GM20000 (cell line): ENCODE measurements around the gene MSMB.

Experiments
- DNase-seq: peaks from one replicate; pipeline ENCODE4 v3.0.0; 2012; ENCODE audit warnings: low spot score
- CTCF ChIP-seq: IDR thresholded peaks from 2 replicates; pipeline ENCODE4 v1.5.1; 2012; ENCODE audit warnings: mild to moderate bottlenecking, control low read depth; ENCODE audit errors: extremely low read depth, missing control alignments

The MSMB gene

GRCh38 chr10:46037107-46037825, 8.8 kb downstream of the MSMB start:
- TF ChIP-seq CTCF: no peak

DNA sequence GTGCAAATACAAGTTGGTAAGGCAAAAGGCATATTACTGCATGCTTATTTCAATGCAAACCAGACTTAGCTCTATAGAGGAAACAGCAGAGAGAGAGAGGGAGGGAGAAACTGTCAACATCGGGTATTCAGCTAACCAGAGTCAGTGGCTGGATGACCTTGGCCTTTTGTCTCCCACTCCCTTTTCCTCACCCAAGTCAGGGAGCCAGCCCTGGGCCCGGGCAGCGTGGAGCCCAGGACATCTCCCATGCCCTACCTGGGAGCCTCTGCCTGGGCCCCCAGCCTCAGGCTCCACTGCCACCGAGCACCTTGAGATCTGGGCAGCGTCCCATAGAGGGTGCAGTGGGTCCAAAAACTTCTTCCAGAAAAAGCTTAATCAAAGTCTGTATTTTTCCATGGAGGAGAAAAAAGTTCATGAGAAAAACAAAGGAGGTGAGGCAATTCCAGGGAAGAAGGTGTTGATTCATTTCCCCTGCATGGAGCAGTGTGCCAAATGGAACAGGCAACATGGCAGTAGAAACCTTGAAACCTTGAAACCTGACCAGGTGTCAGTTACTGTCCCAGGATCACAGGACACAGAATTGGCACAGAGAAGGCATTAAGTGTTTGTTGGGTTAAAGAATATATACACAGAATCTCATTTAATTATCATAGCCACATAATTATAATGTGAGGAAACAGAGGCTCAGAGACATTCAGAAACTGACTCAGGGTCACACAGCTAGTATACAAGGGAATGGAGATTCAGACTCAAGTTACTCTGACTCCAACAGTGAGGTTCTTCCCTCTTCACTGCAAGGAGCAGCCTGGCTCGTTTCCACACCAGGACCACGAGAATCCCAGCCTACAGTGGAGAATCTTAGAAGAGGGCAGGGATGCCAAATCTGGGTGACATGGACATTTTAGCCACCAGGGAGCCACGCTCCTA, 9.9 kb downstream of the MSMB start:
- no peak for TF ChIP-seq CTCF
- no peak for DNase-seq

More at GRCh38 chr10:46037107-46037825, 8.8 kb downstream of the MSMB start:
- no peak for DNase-seq

DNA sequence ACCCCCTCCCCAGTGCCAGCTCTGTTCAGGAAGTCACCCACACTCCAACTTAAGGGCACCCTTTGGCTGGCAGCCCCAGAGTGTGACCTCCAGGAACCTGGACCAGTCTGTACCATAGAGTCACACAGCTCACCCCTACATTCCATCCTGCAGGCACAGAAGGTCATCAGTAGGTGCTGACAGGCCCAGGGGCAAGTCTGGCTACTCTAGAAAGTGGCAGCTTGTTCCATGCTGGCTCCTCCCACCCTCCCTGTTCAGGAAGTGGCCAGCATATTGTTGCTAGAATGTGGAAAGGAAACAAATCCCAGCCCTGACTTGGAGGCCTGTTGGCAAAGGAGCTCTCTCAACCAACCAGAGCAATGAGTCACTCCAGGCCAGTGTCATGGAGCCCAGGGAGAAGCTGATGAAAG, 12.5 kb downstream of the MSMB start:
- no peak for TF ChIP-seq CTCF
- DNase-seq: no peak

GRCh38 chr10:46031648-46032532, 14.2 kb downstream of the MSMB start:
- DNase-seq: no peak
- no peak for TF ChIP-seq CTCF

- TF ChIP-seq CTCF: peak; percentile 76
- peak; percentile 97 for DNase-seq
These were observed 15.8 kb downstream of the MSMB start, which contains the start of gene NCOA4 for GRCh38 chr10:46030091-46030937. Gene NCOA4, minus strand, starts transcription at chr10:46030623. Its CDS starts 13,943 bp downstream, at chr10:46016680.

DNA sequence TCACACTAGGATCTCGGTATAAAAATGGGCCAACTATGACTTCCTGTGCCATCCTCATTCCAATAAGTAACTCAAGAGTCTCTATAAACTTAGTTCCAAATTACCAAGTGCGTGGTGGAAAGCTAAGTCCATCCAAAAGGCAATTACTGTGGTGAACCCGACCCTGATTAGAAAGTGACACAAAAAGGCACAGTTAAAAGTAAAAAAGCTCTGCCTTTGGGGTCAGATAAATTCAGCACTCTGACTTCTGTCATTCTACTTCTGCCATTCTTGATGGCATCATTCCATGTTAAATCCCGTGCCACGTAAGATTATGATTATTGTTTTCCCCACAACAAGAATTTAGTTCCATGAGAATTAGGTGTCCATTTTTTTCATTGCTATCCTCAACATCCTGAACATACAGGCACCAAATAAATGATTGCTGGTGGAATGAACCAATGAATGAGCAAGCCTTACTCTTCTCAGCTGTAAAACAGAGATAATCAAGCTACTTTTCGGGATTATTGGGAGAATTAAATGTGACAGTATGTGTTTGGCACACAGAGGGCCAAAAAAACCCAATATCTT, 16.5 kb downstream of the MSMB start:
- no peak for TF ChIP-seq CTCF
- no peak for DNase-seq
